Astrocyte of the spinal cord (primary cell): ENCODE measurements around the gene CADM2.

Source experiments
- DNase-seq: peaks from one replicate; pipeline ENCODE4 v3.0.0; 2011; ENCODE audit warnings: low read depth, low spot score
- H3K4me3 ChIP-seq: 2 replicates; pipeline ENCODE4 v1.5.1; 2011; ENCODE audit warnings: low read depth, mild to moderate bottlenecking, low read length, moderate library complexity
- CTCF ChIP-seq: IDR thresholded peaks from 2 replicates; pipeline ENCODE4 v1.5.1; 2012; ENCODE audit warnings: low read depth, mild to moderate bottlenecking, low read length, inconsistent platforms
- in situ Hi-C: cut with HindIII; loops from 2 replicates; pipeline ENCODE4 v1.10.0; 2017; ENCODE audit warnings: low sequenced_read_pairs

The CADM2 gene

DNA sequence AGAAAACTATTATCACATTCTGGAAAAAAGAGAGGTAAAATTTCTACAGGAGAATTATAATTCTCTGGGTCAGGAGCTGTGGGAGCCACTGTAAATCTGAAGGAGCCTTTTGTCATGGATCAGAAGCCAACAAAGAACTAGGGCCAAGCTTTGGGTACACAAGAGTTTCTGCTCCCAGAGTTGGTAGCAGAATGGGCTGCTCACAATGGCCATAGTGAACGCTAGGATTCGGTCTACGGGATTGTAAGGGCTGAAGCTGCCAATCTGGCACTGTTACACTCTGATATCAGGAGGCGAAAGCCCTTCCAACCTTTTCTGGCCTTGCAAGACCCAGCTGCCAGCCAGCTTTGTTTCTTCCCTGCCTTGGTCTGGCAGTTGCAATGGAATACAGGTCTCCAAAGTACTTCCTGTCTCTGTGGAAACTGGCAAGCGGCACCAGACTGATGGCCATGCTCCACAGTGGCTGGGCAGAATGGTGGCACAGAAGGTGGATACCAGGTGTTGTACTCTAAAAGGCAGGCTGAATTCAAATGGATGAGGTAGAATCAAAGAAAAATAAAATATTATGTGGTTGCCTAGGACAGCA, 831.7 kb downstream of the CADM2 start:
- no peak for DNase-seq
- no peak for TF ChIP-seq CTCF
- H3K4me3 ChIP-seq = no peak overlapping the region
- in situ Hi-C loops = no loop called here

GRCh38 chr3:85796140-85796539, 837.4 kb downstream of the CADM2 start:
- no peak overlapping the region for H3K4me3 ChIP-seq
- DNase-seq = no peak
- in situ Hi-C loops = no loop called here
- TF ChIP-seq CTCF = no peak

GRCh38 chr3:85800676-85801075, 841.9 kb downstream of the CADM2 start:
- no peak for DNase-seq
- no peak for TF ChIP-seq CTCF
- in situ Hi-C loops = no loop called here
- H3K4me3 ChIP-seq = no peak overlapping the region

- no peak for DNase-seq
- TF ChIP-seq CTCF = peak; percentile 43
- H3K4me3 ChIP-seq = no peak overlapping the region
- in situ Hi-C loops = no loop called here
Measured at GRCh38 chr3:85801955-85802354, 843.2 kb downstream of the CADM2 start.

DNA sequence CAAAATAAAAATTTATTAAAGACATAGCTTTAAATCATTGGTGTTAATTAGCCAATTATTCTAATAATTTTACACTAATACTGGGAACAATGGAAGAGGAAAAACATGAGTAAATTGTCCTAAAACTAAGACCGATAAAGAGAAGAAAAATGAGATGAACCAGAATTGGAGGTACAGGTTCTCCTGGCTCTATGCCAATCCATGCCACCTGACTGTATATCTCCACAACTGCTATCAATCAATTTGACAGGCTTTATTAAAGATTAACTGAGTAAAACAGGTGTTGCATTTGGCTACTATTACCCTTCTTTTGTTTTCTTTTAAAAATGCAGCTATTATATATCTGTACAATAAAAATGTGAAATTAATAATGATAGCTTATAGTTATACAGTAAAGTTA, 850.0 kb downstream of the CADM2 start:
- in situ Hi-C loops = no loop called here
- no peak overlapping the region for H3K4me3 ChIP-seq
- TF ChIP-seq CTCF = no peak
- DNase-seq = no peak

DNA sequence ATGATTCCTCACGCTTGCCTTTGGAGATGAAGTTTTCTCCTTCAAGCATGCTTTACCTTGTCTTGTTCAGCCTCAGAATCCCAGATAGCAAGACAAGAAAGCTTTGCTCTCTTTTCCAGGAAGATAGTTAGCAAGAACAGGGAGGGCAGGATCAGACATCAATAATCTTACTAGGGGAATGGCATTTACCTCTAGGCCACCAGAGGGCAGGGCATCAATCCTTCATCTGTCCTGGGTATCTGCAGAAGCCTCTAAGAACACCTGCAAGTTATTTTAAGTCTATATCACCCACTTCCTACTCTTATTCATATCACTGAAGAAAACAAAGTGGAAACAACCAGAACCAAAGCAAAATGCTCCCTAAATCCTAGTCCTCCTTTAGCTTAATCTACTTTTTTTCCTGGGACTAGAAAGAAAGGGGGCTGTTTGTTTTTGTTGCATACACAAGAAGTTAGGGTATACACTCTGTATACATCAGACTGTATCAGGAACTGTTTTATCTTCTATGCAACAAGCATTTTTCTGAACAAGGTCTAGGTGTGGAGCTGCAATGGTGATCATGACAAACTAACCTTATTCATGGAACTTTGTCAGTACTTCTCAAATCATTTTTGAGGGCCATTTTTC, 862.5 kb downstream of the CADM2 start:
- in situ Hi-C loops = no loop called here
- no peak overlapping the region for H3K4me3 ChIP-seq
- TF ChIP-seq CTCF = peak; percentile 44
- DNase-seq = peak; percentile 14
